Activated T-cell treated with anti-CD3 and anti-CD28 coated beads for 48 hours (primary cell): ENCODE results near the gene CYP2U1.
"Not testable (repeated sequence)": the region's sequence is repeated elsewhere in the genome, so short reads cannot be mapped to it uniquely, and the experiment has no call there.

ENCODE experiments used
- DNase-seq: peaks from one replicate; pipeline ENCODE4 v3.0.0-alpha.2; 2020; ENCODE audit warnings: low read depth

Gene CYP2U1

DNA sequence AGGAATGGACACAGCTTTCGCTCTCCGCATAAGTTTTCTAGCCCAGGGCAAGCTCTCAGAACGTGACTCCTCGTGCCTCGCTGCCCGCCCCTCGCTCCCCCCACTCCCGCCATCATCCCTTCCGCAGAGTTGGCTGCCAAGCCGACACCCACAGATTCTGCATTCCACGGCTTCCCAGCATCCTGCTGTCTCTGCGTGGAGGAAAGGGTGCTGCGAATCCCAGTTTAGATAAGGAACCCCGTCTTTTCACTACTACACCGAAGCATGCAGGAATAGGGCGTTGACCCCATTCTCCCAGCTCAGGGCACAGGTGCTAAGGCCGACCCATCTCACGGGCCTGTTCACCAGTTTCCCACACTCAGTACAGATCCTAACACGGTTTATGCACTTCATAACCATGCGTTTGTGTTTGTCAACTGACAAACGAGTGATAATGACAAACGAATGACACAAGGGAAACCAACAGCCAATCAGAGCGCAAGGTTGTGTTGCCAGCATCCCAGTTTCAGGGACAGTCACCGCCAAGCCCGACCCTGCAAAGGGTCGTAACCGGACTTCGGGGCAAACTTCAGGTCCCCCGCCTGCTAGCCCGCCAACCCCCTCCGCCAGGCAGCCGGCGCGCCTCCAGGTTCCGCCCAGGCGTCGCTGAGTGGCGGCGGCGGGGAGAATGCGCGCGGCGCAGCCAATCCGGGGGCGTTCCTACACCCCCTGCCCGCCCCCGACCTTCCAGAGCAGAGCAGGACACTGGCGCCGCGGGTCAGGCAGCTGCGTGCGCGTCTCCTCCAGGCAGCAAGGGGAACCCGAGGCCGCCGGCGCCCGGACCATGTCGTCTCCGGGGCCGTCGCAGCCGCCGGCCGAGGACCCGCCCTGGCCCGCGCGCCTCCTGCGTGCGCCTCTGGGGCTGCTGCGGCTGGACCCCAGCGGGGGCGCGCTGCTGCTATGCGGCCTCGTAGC is at the start of gene CYP2U1:
CYP2U1 (plus strand) TSS at position 729 of the 954 bp plus-strand sequence; CDS start at position 824, 95 bp downstream.
- DNase-seq: peak; percentile 67

DNA sequence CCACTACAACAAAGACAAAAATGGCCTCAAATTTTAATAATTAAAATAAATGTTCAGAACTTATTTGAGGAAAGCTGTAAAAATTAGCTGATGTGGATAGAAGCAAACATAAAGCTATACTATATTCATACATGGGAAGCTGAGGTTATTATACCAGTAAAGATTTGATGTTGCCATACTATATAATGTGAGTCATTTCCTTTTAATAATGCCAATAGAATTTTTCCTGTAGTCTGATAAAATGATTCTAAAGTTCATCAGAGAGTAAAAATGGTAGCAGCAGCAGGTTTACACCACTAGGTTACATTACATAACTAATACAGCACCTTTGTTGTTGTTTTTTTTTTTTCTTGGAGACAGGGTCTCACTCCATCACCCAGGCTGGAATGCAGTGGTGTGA is 45.5 kb upstream of the CYP2U1 start:
- DNase-seq: no peak

DNA sequence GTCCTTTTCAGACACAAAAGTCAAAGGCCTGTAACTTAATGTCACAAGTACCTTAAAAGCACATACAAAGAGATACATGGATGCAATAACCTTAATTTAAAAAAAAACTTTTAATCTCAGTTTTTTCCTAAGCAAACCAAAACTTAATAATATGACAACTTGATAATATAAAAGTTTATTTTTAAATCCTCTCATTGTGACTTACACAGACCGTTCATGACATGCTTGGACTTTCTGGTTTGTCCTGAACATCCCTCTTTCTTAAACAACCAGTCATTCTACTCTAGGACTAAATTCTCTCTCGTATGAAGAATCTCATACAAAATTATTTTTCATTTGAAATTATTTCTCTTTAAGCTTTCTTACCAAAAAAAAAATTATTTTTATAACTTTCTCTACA is 43.1 kb upstream of the CYP2U1 start:
- no peak for DNase-seq

DNA sequence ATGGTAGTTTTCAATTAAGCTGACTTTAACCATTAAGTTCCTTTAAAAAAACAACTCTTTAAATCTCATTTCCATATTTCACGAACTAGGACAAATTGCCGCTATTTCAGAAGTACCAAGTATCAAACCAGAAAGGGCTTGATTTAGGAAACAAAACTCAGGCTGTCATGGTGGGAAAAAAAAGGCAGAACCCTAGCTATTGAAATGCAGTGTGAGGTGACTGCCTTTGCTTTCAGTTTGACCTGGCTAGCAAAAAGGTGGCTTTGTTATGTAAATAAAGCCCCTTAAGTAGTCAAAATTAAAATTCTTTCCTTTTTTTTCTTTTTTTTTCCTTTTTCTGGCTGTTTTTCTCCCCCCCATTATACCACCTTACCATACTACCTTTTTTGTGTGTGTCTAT is 40.6 kb upstream of the CYP2U1 start:
- no peak for DNase-seq

DNA sequence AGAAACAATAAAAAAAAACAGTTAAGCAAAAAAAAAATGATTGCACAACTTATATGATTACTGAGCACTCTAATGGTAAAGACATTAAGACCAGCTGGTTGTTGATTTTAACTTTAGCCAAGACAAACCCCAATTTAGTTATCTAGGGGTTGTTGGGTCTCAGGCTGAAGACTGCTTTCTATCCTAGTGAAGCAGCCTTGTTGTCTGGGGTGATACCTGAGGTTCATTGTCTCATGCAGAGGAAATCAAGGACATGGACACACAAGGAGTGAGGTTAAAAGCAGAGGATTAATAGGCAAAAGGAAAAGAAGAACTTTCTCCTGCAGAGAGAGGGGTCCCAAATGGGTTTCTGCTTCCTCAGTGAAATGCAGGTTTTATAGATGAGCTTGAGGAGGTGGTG is 40.0 kb upstream of the CYP2U1 start:
- DNase-seq: no peak

DNA sequence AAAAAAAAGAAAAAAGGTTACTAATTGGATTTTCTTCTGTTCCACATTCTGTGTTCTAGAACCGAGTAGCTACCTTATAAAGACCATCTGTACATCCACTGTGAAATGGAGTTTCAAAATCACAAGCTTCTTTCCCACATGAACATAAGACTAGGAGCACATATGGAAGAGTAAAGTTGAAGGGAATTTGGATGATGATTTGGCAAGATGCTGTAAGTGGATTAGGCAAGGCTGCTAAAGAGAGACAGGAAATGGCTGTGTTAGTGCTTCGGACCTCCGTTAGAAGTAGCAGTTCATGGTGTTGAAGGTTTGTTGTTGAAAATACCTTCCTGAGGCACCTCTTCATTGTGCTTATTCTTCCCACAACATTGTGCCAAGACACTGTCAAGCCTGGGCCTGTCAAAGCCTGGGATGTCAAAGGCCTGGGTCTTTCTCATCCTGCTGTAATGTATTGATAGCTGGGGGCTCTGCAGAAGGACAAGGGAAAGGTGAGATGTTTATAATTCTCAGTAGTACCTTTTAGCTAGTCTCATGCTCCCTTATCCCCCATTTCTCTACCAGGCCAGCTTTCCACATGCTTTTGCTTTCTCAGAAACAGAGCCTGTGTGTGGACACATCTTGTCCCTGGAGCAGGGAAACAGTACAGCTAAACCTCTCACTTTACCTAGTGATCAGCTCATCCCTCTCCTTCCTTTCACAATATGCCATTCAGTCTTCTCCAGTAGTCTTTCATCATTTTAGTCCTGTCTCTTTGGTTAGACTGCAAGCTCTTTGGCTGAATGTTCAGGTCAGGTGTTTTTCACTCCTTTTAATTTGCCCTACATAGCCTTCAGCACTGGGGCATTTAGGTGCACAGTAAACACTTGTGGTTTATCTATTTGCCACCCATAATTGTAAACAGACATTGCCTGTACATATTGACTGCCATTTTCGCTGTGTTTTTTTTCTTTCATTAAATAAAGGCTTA is 37.9 kb upstream of the CYP2U1 start:
- DNase-seq: no peak

DNA sequence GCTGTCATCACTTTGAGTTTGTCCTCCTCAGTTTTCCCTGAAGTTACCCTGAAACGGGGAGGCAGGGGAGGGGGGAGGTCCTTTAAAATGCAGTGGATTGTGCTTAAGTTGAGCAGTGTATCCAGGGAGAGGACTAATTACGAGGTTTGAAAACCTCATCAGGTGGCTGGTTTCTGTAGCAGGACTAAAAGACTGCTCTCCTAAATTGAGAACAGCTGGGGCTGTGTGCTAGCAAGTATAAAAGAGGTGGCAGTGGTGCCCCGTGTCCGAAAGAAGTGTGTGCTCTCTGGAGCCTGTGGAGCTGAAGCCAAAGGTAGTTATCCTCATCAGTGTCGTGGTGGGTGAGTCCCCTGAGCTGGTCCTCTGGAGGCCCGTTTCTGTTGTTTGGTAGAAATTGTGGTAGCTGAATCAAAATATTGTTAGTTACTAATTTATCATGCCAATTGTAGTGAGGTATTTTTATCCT is 37.2 kb upstream of the CYP2U1 start:
- DNase-seq: no peak

DNA sequence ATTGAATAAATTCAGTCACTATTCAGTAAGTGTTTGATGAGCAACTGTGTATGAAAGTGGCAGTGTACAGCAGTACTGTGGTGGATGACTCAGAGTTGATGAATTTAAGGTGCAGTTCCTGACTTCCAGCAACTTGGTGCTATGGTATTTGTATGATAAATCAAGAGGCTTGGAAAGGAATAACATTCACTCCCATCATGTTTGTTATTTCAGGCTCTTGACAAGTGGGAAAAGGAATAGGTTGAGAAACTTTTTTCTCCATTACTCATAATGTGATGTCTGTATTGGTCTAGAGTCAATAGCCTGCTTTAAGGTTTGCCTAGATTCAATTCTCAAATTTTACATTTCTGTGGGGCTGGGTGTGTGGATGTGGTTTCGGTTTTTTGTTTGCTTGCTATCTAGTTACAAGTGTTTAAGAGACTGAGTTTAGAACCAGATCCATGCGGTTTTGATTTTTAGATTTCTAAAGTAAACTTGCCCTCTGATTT is 35.1 kb upstream of the CYP2U1 start:
- DNase-seq: no peak

DNA sequence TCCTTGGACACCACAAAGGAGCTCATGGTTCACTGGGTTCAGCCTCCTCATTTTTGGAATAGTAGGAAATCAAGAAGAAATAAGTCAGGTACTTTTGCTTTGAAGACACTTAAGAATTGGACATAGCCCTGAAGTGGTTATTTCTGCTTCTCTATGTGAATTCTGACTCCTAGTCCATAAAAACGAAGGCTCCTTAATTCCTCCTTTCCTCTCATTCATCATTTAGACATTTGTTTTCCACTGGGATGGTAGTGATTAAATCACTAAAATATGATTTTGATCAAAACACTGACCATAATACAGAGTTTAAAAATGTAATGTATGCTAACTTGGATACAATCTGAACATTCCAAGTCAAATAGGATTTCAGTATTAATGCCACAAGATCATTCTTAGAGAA is 34.7 kb upstream of the CYP2U1 start:
- DNase-seq: no peak

DNA sequence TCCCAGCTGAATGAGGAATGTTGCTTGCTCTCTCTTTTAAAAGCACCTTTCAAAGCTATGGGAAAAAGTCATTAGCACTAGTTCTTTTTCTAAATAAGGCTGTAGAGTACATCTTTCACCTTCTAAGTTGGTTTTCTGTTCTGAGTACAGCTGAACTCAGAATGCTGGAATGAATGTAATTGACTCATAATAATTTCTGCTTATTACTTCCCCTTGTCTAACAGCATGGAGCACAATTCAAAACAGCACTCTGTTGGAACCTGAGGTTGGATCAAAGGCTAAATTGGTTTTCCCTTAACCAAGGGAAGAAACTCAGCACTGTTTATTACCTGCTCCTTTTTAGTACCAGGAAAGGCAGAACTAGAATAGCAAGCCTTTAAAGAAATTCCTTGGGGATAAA is 33.5 kb upstream of the CYP2U1 start:
- no peak for DNase-seq

DNA sequence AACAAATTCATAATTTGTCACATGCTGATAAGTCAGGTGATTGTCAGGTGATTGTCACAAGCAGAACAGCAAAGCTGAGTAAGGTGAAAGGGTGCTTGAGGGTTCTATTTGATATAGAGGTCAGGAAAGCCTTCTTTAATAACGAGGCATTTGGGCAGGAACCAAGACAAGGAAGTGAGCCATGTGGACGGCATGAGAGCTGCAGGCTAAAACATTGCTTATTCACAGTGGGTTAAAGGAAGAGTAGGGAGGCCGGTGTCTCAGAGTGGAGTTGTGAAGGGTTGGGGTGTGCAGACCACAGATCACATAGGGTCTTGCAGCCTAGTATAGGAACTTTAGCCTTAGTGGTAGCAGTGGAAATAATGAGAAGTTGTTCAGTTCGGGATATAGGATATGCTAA is 31.3 kb upstream of the CYP2U1 start:
- no peak for DNase-seq

DNA sequence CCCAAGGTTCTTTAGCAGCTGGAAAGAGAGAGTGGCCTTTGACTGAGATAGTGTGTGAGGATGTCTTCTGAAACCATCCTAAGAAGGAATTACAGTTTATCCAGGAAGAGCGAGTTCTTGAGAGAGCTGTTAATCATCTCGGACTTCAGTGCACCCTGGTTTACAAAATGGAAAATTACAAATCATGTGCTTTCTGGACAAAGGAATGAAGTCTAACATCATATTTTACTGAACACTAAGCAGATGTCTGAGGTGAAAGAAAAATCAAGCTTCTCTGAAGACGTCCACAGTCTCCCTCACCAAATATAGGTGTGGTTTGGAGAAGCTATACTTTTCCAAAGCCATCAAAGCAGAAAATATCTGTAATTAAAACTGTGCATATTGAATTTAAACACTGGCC is 30.8 kb upstream of the CYP2U1 start:
- DNase-seq: no peak

DNA sequence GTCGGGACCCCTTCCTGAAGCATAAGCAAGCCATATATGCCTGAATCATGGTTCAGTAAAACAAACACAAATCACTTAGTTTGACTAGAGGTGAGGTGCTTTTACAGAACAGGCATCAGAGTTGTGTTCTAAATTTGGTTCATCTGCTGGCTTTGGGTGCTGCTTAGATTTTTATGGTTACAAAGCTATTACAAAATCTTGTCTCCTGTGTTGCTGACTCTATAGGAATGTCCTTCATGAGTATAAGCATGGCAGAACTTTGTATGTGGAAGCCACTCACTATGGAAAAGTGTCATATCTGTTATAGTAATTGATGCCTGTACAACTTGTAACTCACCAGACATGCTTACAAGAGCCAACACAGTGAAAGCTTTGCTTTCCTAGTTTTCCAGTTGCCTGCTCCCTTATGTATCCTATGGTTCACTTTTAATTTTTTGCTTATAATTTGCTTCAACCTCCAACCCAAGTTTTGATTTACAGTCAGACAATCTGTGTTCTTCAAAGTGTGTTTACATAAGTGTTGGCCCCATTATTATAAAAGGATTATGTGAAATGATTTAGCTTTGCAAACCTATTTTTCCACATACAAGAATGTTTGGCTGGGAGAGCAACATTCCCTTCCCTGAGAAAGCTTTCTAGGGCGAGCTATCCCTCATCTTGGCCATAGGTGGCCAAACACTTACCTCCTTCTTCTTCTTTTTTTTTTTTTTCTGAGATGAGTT is 30.0 kb upstream of the CYP2U1 start:
- no peak for DNase-seq

DNA sequence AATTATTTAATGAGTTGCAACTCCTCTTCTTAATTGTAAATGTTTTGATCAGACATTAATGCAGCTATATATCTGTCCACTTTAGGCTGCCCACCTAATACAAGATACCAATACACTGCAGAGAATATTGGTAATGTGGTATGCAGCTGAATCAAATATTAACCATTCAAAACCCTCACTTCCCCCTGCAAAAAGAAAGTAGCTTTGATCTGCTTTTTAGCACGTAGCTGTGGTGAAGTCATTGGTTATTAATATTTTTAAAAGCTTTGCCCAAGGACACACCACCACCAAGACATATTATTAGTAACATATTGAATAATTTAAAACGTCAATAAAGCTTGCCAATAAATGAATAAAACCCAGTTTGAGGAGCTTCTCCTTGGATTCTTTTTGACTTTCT is 28.6 kb upstream of the CYP2U1 start:
- no peak for DNase-seq

DNA sequence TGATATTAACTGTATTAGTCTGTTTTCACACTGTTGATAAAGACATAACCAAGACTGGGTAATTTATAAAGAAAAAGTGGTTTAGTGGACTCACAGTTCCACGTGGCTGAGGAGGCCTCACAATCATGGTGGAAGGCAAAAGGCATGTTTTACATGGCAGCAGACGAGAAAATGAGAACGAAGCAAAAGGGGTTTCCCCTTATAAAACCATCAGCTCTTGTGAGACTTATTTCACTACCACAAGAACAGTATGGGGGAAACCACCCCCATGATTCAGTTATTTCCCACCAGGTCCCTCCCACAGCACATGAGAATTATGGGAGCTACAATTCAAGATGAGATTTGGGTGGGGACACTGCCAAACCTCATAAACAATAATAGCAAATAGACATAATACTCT is 26.3 kb upstream of the CYP2U1 start:
- DNase-seq: not testable (repeated sequence)

DNA sequence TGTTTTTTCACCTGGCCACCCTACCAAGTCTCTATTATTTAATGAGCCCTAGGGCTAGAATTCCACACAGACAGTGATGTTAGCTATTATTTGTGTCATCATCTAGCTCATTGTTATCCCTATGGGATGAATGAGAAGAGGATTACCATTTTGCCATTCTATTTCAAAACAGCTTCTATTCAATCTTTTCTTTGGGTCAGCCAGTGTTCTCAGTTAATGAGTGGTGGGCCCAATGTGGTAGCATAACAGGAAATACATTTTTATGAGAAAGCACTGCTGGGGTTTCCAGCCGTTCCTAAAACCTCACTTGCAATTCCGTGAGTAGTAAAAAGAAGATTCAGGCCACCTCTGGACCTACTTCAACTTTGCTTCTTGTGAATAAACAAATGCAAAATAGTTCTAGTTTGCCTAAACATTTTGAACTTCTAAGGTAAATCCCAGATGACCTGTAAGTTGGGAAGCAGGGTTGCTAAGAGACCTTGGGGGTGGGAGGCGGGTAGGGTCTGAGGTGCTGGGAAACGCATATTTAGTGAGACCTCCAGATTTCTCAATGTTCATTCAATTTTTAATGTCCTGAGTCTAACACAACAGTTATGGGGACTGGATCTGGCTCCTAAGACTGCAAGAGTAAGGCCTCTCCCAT is 24.8 kb upstream of the CYP2U1 start:
- DNase-seq: no peak

DNA sequence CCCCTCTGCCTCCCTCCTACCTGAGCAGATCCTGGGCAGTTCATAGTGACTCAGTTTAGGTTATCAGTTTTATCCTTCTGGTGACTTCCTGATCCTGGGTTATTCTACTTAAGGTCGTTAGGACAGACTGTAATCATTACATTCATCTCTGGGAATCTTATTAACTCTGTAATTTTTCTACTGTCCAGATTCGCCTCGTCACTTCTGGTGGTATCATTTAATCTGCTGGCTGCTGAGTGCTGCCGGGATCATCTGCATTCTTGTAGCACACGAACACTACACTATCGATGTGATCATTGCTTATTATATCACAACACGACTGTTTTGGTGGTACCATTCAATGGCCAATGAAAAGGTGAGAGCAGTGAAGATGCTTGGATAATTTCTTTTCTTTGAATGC is 23.0 kb upstream of the CYP2U1 start:
- DNase-seq: no peak

DNA sequence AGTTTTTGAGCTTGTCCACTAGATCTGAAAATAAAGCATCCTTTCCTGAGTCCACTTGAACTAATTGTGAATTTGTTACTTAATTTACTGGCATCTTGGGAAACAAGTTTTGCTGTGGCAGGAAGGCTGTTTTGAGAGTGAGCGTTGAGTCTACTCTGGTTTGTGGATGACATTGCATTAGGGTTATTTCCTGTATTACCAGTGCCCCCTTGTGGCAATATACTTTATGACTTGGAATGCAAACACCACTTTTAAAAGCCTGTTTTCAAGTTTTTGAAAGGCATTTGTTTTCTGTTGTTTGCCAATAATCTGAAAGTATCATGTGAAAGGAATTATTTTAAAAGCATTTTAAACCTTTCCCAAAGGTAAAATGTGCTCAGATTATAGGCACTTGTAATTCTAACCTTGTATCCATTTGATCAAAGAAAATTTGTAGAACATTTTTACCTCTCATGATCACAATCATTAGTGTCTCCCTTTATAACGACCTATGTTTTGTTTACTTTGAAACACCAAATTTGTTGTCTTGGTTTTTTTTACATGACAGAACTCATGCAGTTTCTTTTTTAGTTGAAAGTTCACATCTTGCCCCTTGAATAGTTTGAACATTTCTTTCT is 18.0 kb upstream of the CYP2U1 start:
- no peak for DNase-seq

DNA sequence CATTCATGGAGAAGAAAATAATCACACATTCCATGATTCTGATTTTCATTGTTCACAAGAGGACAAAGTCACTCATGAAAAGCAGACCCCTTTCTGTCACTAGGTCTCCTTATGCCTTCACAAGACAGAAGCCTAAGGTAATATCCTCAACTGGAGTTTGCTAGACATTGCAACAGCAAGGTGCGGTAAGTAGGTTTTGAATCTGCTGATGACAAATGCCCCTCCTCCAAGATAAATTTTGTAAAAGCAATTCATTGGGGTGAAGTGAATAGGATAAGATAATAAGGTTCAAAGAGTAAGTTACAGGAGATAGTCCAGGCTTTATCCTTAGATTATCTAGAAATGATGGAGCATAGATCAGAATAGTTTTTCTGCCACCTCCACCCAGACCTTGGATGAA is 16.1 kb upstream of the CYP2U1 start:
- no peak for DNase-seq

DNA sequence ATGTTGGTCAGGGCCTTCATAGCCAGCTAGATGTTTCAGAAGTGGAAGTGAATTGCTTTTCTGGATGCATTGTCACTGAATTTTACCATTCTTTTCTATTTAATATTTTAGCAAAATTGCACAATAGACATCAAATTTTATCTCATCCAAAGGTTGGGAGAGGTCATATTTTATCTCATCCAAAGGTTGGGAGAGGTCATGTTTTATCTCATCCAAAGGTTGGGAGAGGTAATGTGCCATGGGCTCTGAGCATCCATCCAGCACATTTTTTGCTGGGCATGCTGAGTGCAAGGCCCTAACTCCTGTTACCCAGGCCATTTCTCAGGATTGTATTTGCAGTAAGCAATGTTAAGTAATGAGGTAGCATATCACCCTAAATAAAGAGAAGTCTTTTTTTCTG is 14.7 kb upstream of the CYP2U1 start:
- DNase-seq: no peak

DNA sequence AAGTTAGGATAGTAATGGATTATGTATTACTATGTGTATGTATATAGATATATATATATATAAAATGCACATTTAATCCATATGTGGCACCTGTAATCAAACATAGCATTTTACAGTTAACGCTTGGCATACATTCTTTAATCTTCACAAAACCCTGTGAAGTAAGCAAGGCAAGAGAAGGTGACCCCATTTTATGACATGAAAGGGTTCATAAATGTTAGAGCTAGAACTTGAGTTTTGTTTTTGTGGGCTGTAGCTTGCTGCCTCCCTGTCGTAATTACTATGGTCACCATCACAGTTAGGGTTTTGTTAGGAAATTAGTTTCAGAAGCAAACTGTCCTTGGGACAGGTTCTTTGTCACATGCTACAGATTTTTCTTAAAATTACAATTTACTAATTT is 13.8 kb upstream of the CYP2U1 start:
- DNase-seq: no peak
